Kidney epithelial cell (primary cell): ENCODE measurements around the gene ACOT12. TPM values are rescaled to one million over a fixed set of nuclear protein-coding genes. Genes with fewer than 3 reads are reported as not detected.
"Not testable (repeated sequence)": the region's sequence is repeated elsewhere in the genome, so short reads cannot be mapped to it uniquely, and the experiment has no call there.

ENCODE experiments used
- DNase-seq: peaks from one replicate; pipeline ENCODE4 v3.0.0-alpha.2; 2010; ENCODE audit warnings: low read depth
- H3K27me3 ChIP-seq: 2 replicates; pipeline ENCODE4 v1.6.0; 2011; ENCODE audit warnings: low read length; ENCODE audit not compliant: control insufficient read depth, insufficient read depth
- H3K36me3 ChIP-seq: 2 replicates; pipeline ENCODE4 v1.5.1; 2011; ENCODE audit warnings: low read length; ENCODE audit not compliant: control insufficient read depth, insufficient read depth
- H3K4me3 ChIP-seq: 2 replicates; pipeline ENCODE4 v1.5.1; 2011; ENCODE audit warnings: low read depth, mild to moderate bottlenecking, control low read depth, low read length
- total RNA-seq: library from RNA; depleted of rRNA; stranded (reverse); fragments of >200 nt; gene quantifications from 2 replicates; pipeline ENCODE4 v1.2.3, GENCODE V29; 2015
- TF ChIP-seq, protein P1 (sequence below): IDR thresholded peaks from 2 replicates; pipeline ENCODE4 v1.5.1; 2011; ENCODE audit warnings: mild to moderate bottlenecking, moderate library complexity, low read length, control low read depth, inconsistent platforms; ENCODE audit not compliant: insufficient read depth, poor library complexity, severe bottlenecking

The ACOT12 gene
- total RNA-seq, 1 donor from 2014 or later = not detected

DNA sequence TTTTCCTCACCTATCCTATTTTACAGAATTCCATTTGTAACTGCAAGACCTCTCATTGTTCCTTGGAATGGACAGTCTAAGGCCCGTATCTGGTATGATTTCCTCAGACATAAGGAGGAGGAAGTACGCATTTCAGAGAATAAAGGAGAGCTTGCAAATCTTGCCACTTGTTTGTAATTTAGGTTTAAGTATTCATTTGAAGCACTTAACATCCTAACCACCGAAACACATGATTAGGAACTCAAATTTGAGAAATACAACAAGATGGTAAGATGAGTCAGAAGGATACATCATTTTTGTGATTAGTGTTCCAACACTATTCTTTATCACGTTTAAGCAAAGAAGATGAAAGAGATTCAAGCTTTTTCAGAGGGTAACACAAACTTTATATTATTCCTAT is 96.4 kb downstream of the ACOT12 start:
- Histone ChIP-seq H3K36me3 (no peaks in the 10 kb centered on the region), H3K27me3 (no peaks in the 10 kb centered on the region)
- TF ChIP-seq, protein P1, sequence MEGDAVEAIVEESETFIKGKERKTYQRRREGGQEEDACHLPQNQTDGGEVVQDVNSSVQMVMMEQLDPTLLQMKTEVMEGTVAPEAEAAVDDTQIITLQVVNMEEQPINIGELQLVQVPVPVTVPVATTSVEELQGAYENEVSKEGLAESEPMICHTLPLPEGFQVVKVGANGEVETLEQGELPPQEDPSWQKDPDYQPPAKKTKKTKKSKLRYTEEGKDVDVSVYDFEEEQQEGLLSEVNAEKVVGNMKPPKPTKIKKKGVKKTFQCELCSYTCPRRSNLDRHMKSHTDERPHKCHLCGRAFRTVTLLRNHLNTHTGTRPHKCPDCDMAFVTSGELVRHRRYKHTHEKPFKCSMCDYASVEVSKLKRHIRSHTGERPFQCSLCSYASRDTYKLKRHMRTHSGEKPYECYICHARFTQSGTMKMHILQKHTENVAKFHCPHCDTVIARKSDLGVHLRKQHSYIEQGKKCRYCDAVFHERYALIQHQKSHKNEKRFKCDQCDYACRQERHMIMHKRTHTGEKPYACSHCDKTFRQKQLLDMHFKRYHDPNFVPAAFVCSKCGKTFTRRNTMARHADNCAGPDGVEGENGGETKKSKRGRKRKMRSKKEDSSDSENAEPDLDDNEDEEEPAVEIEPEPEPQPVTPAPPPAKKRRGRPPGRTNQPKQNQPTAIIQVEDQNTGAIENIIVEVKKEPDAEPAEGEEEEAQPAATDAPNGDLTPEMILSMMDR = no peak

DNA sequence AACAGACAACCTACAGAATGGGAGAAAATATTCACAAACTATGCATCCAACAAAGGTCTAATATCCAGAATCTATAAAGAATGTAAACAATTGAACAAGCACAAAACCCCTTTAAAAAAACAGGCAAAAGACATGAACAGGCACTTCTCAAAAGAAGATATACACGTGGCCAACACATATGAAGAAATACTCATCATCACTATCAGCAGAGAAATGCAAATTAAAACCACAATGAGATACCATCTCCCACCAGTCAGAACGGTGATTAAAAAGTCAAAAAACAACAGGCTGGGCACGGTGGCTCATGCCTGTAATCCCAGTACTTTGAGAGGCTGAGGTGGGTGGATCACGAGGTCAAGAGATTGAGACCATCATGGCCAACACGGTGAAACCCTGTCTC is 99.9 kb downstream of the ACOT12 start:
- not testable (repeated sequence) for H3K4me3 ChIP-seq, H3K27me3 ChIP-seq, H3K36me3 ChIP-seq, DNase-seq

More for the DNA sequence above, 96.4 kb downstream of the ACOT12 start:
- no peak for DNase-seq
- no peak overlapping the region for H3K4me3 ChIP-seq

DNA sequence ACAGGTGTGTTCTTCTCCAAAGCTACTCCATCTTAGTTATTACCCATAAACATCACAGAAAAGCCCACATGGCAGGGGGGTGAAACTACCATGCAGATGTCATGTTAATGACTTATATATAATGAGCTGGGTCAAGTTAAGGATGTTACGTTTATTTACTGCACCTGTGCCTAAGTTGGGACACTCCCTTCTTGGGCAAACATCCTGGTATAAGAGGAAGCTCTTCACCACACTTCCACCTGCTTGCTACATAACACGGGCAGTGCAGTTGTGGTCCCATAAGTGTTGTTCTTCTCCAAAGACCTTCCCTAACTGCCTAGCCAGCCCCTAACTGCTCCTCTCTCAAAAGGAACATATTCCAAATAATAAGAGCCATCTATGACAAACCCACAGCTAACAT is 101.8 kb downstream of the ACOT12 start:
- DNase-seq = no peak
- no peaks in the 10 kb centered on the region for H3K36me3 ChIP-seq

DNA sequence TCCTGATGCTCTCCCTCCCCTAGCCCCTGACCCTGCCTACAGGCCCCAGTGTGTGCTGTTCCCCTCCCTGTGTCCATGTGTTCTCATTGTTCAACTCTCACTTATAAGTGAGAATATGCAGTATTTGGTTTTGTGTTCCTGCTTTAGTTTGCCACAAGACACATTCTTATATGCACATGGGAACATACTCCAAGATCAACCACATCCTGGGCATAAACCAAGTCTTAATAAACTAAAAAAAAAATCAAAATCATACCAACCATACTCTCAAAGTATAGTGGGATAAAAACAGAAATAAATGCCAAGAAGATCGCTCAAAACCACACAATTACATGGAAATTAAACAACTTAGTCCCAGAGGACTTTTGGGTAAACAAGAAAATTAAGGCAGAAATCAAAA is 103.8 kb downstream of the ACOT12 start:
- TF ChIP-seq, protein P1 = no peak
- Histone ChIP-seq H3K4me3 (no peak overlapping the region), H3K27me3 (no peaks in the 10 kb centered on the region), H3K36me3 (no peaks in the 10 kb centered on the region)
- DNase-seq = no peak

More for the DNA sequence above, 101.8 kb downstream of the ACOT12 start:
- TF ChIP-seq, protein P1 = no peak
- H3K27me3 ChIP-seq = no peaks in the 10 kb centered on the region
- H3K4me3 ChIP-seq = no peak overlapping the region

DNA sequence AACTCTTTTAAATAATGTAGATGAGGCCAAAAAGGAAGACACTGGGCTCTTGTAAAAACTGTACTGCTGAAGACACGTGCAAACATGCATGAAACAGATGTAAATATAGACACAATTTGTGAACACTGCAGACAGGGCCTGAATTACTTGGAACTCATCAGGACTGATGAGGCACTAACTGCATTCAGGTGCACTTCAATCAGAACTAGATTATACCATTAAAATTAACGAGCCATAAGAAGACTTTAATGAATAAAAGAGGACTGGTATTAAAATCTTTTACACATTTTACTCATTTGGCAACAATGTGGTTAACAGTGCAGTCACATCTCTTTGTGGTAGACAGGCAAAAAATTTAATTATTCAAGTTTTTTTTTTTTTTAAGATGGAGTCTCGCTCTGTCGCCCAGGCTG is 105.9 kb downstream of the ACOT12 start:
- TF ChIP-seq, protein P1 = no peak
- Histone ChIP-seq H3K36me3 (no peaks in the 10 kb centered on the region), H3K27me3 (no peaks in the 10 kb centered on the region), H3K4me3 (no peak overlapping the region)
- DNase-seq = no peak

DNA sequence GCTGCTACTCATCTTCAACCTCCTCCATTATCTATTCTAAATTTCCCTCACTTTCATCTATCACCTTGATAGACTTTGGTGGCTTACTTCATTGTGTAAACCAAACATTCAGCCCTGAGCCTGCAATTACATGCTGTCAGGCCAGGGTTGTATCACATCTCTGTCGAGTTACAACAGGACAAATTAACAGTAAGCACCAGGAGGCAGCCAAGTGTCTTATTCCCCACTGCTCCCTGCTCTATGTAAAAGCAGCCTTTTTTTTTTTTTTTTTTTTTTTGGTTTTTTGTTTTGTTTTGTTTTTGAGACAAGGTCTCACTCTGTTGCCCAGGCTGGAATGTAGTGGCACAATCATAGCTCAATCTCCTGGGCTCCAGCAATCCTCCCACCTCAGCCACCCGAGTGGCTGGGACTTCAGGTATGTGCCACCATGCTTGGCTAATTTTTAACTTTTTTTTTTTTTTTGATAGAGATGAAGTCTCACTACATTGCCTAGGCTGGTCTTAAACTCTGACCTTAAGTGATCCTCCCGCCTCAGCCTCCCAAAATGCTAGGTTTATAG is 107.8 kb downstream of the ACOT12 start:
- no peaks in the 10 kb centered on the region for H3K27me3 ChIP-seq
- no peaks in the 10 kb centered on the region for H3K36me3 ChIP-seq
- H3K4me3 ChIP-seq = no peak overlapping the region
- no peak for DNase-seq
- TF ChIP-seq, protein P1 = no peak
